ENCODE data around the gene MXRA7.

DNA sequence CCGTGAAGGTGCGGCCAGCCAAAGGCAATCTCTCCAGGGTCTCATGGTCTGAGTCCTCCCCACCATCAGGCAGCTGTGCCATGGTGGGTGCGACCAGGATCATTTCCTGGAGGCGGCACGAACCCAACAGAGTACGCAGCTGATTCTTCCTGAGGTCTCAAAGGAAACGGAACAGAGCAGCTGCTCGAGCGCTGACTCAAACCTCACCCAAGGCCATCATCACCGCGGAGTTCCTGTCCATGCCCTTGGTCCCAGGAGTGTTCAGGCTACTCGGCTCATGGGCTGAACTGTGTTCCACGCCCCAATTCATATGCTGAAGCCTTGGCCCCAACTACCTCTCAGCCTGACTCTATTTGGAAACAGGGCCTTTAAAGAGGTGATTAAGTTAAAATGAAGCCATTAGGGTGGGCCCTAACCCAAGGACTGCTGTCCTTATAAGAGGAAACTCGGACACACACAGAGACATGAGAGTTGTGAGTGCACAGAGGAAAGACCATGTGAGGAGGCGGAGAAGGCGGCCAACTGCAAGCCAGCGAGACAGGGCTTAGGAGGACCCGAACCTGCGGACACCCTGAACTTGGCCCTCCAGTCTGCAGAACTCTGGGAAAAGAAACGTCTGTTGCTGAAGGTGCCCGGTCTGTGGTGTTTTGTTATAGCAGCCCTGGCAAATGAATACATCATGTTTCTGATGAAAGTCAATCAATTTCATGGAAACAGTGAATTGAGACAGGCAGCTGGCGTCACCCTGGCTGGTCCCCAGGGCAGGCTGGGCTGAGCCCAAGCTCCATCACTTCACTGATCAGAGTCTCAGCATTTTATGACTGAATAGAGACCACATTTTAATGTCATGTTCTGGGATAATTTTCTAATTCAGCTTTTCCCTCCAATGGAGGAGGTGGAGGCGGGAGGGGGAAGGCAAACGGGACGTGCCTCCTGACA lies 13.7 kb downstream of the MXRA7 start:
- TF ChIP-seq, protein P1, sequence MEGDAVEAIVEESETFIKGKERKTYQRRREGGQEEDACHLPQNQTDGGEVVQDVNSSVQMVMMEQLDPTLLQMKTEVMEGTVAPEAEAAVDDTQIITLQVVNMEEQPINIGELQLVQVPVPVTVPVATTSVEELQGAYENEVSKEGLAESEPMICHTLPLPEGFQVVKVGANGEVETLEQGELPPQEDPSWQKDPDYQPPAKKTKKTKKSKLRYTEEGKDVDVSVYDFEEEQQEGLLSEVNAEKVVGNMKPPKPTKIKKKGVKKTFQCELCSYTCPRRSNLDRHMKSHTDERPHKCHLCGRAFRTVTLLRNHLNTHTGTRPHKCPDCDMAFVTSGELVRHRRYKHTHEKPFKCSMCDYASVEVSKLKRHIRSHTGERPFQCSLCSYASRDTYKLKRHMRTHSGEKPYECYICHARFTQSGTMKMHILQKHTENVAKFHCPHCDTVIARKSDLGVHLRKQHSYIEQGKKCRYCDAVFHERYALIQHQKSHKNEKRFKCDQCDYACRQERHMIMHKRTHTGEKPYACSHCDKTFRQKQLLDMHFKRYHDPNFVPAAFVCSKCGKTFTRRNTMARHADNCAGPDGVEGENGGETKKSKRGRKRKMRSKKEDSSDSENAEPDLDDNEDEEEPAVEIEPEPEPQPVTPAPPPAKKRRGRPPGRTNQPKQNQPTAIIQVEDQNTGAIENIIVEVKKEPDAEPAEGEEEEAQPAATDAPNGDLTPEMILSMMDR (IDR thresholded peaks at IDR 0.05) = no peak
- TF ChIP-seq RFX5 (IDR thresholded peaks at IDR 0.05; ENCODE audit: low read length) = no peak
- TF ChIP-seq, protein P2, sequence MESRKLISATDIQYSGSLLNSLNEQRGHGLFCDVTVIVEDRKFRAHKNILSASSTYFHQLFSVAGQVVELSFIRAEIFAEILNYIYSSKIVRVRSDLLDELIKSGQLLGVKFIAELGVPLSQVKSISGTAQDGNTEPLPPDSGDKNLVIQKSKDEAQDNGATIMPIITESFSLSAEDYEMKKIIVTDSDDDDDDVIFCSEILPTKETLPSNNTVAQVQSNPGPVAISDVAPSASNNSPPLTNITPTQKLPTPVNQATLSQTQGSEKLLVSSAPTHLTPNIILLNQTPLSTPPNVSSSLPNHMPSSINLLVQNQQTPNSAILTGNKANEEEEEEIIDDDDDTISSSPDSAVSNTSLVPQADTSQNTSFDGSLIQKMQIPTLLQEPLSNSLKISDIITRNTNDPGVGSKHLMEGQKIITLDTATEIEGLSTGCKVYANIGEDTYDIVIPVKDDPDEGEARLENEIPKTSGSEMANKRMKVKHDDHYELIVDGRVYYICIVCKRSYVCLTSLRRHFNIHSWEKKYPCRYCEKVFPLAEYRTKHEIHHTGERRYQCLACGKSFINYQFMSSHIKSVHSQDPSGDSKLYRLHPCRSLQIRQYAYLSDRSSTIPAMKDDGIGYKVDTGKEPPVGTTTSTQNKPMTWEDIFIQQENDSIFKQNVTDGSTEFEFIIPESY (IDR thresholded peaks at IDR 0.05; ENCODE audit: borderline replicate concordance, low read depth) = no peak
- TF ChIP-seq, protein P3, sequence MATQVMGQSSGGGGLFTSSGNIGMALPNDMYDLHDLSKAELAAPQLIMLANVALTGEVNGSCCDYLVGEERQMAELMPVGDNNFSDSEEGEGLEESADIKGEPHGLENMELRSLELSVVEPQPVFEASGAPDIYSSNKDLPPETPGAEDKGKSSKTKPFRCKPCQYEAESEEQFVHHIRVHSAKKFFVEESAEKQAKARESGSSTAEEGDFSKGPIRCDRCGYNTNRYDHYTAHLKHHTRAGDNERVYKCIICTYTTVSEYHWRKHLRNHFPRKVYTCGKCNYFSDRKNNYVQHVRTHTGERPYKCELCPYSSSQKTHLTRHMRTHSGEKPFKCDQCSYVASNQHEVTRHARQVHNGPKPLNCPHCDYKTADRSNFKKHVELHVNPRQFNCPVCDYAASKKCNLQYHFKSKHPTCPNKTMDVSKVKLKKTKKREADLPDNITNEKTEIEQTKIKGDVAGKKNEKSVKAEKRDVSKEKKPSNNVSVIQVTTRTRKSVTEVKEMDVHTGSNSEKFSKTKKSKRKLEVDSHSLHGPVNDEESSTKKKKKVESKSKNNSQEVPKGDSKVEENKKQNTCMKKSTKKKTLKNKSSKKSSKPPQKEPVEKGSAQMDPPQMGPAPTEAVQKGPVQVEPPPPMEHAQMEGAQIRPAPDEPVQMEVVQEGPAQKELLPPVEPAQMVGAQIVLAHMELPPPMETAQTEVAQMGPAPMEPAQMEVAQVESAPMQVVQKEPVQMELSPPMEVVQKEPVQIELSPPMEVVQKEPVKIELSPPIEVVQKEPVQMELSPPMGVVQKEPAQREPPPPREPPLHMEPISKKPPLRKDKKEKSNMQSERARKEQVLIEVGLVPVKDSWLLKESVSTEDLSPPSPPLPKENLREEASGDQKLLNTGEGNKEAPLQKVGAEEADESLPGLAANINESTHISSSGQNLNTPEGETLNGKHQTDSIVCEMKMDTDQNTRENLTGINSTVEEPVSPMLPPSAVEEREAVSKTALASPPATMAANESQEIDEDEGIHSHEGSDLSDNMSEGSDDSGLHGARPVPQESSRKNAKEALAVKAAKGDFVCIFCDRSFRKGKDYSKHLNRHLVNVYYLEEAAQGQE (IDR thresholded peaks at IDR 0.05; ENCODE audit: low read depth, low read length) = no peak
- TF ChIP-seq, protein P4, sequence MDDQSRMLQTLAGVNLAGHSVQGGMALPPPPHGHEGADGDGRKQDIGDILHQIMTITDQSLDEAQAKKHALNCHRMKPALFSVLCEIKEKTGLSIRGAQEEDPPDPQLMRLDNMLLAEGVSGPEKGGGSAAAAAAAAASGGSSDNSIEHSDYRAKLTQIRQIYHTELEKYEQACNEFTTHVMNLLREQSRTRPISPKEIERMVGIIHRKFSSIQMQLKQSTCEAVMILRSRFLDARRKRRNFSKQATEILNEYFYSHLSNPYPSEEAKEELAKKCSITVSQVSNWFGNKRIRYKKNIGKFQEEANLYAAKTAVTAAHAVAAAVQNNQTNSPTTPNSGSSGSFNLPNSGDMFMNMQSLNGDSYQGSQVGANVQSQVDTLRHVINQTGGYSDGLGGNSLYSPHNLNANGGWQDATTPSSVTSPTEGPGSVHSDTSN (IDR thresholded peaks at IDR 0.05) = no peak

All from SK-N-SH (cell line).